Hepatocyte (in vitro differentiated cells): ENCODE results near the gene AGAP3. TPM values are rescaled to one million over a fixed set of nuclear protein-coding genes. Genes with fewer than 3 reads are reported as not detected.

Experiments
- DNase-seq: peaks from one replicate; pipeline ENCODE4 v3.0.0-alpha.2; 2016; ENCODE audit warnings: low spot score
- H2AFZ ChIP-seq: fragments of 200-600 bp; sonication (generic); 2 replicates; pipeline ENCODE4 v1.6.0; 2016; ENCODE audit warnings: antibody characterized with exemption, mild to moderate bottlenecking
- H3K27ac ChIP-seq: fragments of 200-600 bp; sonication (generic); 2 replicates; pipeline ENCODE4 v1.5.1; 2016; ENCODE audit warnings: mild to moderate bottlenecking
- H3K27me3 ChIP-seq: fragments of 200-600 bp; sonication (generic); 2 replicates; pipeline ENCODE4 v1.6.1; 2016
- H3K36me3 ChIP-seq: fragments of 200-600 bp; sonication (generic); replicated peaks from 2 replicates; pipeline ENCODE4 v1.5.1; 2016; ENCODE audit warnings: low read depth; ENCODE audit not compliant: insufficient read depth
- H3K4me1 ChIP-seq: fragments of 200-600 bp; sonication (generic); 2 replicates; pipeline ENCODE4 v1.5.1; 2016; ENCODE audit warnings: mild to moderate bottlenecking, moderate library complexity; ENCODE audit not compliant: insufficient read depth
- H3K4me2 ChIP-seq: fragments of 200-600 bp; sonication (generic); 2 replicates; pipeline ENCODE4 v1.6.0; 2016
- H3K4me3 ChIP-seq: fragments of 200-600 bp; sonication (generic); 2 replicates; pipeline ENCODE4 v1.5.1; 2016; ENCODE audit warnings: mild to moderate bottlenecking
- H3K79me2 ChIP-seq: fragments of 200-600 bp; sonication (generic); 2 replicates; pipeline ENCODE4 v1.6.0; 2017; ENCODE audit warnings: mild to moderate bottlenecking
- H3K9me2 ChIP-seq: fragments of 200-600 bp; sonication (generic); replicated peaks from 2 replicates; pipeline ENCODE4 v1.6.0; 2017; ENCODE audit warnings: mild to moderate bottlenecking; ENCODE audit not compliant: insufficient read depth
- H3K9me3 ChIP-seq: fragments of 200-600 bp; sonication (generic); 2 replicates; pipeline ENCODE4 v1.5.1; 2016; ENCODE audit warnings: low read depth, mild to moderate bottlenecking
- H4K20me1 ChIP-seq: fragments of 200-600 bp; sonication (generic); 2 replicates; pipeline ENCODE4 v1.6.0; 2016; ENCODE audit warnings: mild to moderate bottlenecking; ENCODE audit not compliant: insufficient read depth, poor library complexity, severe bottlenecking
- EZH2 ChIP-seq: fragments of 200-600 bp; sonication (generic); IDR thresholded peaks from 2 replicates; pipeline ENCODE4 v1.6.1; 2016; ENCODE audit warnings: antibody characterized with exemption, mild to moderate bottlenecking, borderline replicate concordance
- EZH2phosphoT487 ChIP-seq: fragments of 200-600 bp; sonication (generic); IDR thresholded peaks from one replicate; pipeline ENCODE4 v1.6.1; 2018; ENCODE audit warnings: antibody characterized with exemption, mild to moderate bottlenecking, low read depth, moderate library complexity; ENCODE audit not compliant: unreplicated experiment, severe bottlenecking
- WGBS: methylation state at CpG from one replicate; pipeline ENCODE4 v1.1.6; 2016; ENCODE audit warnings: low lambda C conversion rate; ENCODE audit errors: missing lambda C conversion rate; 5-methylcytosine and 5-hydroxymethylcytosine counted together
- polyA plus RNA-seq: library from polyadenylated mRNA; unstranded; fragments of >200 nt; fragmentation: Nextera tagmentation; extraction: Ambion mirVana; gene quantifications from 2 replicates; pipeline ENCODE4 v1.2.1, GENCODE V29; 2016
- total RNA-seq: library from RNA; depleted of rRNA; stranded (reverse); fragments of >200 nt; gene quantifications from 2 replicates; pipeline ENCODE4 v1.2.3, GENCODE V29; 2014
- TF ChIP-seq, protein P1 (sequence below): fragments of 200-600 bp; sonication (generic); IDR thresholded peaks from 2 replicates; pipeline ENCODE4 v1.5.1; 2016; ENCODE audit warnings: antibody characterized with exemption, mild to moderate bottlenecking; ENCODE audit not compliant: poor library complexity

Gene AGAP3
- total and polyA plus RNA-seq, 2 experiments from 2014 or later = 44.0 to 56.7 TPM

DNA sequence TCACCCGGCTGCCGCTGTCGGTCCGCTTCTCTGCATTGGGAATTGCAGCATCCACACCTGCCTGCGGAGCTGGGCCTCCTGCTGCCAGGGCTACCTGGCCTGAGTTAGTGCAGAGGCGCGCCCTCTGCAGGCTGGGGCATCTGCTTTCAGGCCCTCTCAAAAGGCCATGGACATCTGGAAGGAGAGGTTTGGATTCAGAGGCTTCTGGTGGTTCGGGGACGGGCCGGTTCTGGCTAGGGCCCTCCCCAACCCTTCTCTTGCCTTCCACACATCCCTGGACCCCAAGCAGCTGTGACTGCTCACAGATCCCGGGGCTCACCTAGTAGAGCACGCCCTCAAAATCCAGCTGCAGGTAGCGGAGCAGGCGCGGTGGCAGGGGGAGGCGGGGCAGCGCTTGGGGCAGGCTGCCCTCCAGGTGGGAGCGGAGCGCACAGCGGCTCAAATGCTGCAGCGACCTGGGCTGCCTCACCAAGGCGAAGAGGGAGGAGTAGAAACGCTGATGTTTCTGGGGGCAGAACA is 89.6 kb downstream of the AGAP3 start:
- Histone ChIP-seq H3K4me2 (no peak overlapping the region), H4K20me1 (no peaks in the 10 kb centered on the region), H2AFZ (no peak overlapping the region), H3K9me3 (no peaks in the 10 kb centered on the region), H3K36me3 (no peaks in the 10 kb centered on the region), H3K4me3 (no peak overlapping the region), H3K9me2 (no peaks in the 10 kb centered on the region), H3K27ac (no peak overlapping the region), H3K79me2 (no peaks in the 10 kb centered on the region), H3K27me3 (peaks cover 22% of the 10 kb centered on the region), H3K4me1 (no peaks in the 10 kb centered on the region)
- WGBS = 72% methylated on average over 23 of the region's 23 CpGs
- DNase-seq = no peak
- TF ChIP-seq EZH2phosphoT487 (no peak), EZH2 (no peak)
- TF ChIP-seq, protein P1, sequence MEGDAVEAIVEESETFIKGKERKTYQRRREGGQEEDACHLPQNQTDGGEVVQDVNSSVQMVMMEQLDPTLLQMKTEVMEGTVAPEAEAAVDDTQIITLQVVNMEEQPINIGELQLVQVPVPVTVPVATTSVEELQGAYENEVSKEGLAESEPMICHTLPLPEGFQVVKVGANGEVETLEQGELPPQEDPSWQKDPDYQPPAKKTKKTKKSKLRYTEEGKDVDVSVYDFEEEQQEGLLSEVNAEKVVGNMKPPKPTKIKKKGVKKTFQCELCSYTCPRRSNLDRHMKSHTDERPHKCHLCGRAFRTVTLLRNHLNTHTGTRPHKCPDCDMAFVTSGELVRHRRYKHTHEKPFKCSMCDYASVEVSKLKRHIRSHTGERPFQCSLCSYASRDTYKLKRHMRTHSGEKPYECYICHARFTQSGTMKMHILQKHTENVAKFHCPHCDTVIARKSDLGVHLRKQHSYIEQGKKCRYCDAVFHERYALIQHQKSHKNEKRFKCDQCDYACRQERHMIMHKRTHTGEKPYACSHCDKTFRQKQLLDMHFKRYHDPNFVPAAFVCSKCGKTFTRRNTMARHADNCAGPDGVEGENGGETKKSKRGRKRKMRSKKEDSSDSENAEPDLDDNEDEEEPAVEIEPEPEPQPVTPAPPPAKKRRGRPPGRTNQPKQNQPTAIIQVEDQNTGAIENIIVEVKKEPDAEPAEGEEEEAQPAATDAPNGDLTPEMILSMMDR = no peak

DNA sequence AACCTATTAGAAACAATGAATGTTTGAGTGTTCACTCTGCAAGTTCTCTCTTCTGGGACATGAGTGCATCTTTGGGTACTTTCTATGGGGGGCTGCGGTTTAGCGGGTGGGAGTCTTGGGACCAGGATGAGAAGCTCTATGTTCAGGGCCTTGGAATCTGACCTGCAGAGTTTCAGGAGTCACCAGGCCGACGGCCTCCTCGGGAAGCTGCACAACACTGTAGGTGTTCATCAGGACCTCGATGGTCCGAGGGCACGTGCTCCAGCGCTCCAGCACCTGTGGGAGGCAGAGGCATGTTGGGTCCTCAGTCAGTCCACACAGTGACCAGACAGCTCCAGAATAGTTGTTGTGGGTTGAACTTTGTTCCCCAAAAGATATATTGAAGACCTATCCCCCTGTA is 90.1 kb downstream of the AGAP3 start:
- TF ChIP-seq EZH2 (no peak), EZH2phosphoT487 (no peak)
- TF ChIP-seq, protein P1 = no peak
- Histone ChIP-seq H3K4me2 (no peak overlapping the region), H3K36me3 (no peaks in the 10 kb centered on the region), H3K9me3 (no peaks in the 10 kb centered on the region), H4K20me1 (no peaks in the 10 kb centered on the region), H3K27ac (no peak overlapping the region), H3K9me2 (no peaks in the 10 kb centered on the region), H3K27me3 (peaks cover 16% of the 10 kb centered on the region), H3K4me3 (no peak overlapping the region), H2AFZ (no peak overlapping the region), H3K79me2 (no peaks in the 10 kb centered on the region), H3K4me1 (no peaks in the 10 kb centered on the region)
- no peak for DNase-seq
- 92% methylated on average over 9 of the region's 9 CpGs for WGBS

DNA sequence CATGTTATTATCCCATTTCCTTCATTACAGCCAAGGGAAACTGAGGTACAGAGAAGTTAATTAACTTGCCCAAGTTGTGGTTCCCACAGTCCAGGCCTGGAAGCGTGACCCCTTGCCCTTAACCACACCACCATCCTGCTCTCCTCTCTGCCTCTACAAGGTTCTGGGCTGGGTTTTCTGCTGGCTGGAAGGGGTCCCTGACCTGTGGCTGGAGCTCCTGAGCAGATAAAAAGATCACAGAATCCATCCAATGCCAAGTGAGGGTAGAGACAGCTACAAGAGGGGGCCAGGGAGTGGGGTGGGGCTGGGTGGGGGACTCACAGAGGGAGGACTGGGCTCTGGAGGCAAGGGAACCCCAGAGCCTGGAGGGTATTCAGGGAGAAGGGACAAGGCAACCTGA is 91.0 kb downstream of the AGAP3 start:
- Histone ChIP-seq H2AFZ (no peak overlapping the region), H3K9me2 (no peaks in the 10 kb centered on the region), H3K4me3 (no peak overlapping the region), H3K9me3 (no peaks in the 10 kb centered on the region), H3K4me2 (no peak overlapping the region), H3K79me2 (no peaks in the 10 kb centered on the region), H3K36me3 (no peaks in the 10 kb centered on the region), H3K27me3 (peaks cover 16% of the 10 kb centered on the region), H4K20me1 (no peaks in the 10 kb centered on the region), H3K4me1 (no peaks in the 10 kb centered on the region), H3K27ac (no peak overlapping the region)
- WGBS = 96% methylated on average over 1 of the region's 1 CpG
- no peak for TF ChIP-seq EZH2
- TF ChIP-seq, protein P1 = no peak
- TF ChIP-seq EZH2phosphoT487 = no peak
- no peak for DNase-seq
